Neuronal stem cell (in vitro differentiated cells): Measurements from ENCODE around the gene CD81.

Experiments
- DNase-seq: peaks from one replicate; pipeline ENCODE4 v3.0.0-alpha.2; 2013; ENCODE audit warnings: low spot score
- H2AFZ ChIP-seq: one replicate; pipeline ENCODE4 v1.6.1; 2013; ENCODE audit warnings: mild to moderate bottlenecking, low read length, inconsistent platforms
- H2AK5ac ChIP-seq: 2 replicates; pipeline ENCODE4 v1.6.1; 2013; ENCODE audit warnings: low read depth, mild to moderate bottlenecking, inconsistent platforms, low read length, moderate library complexity, mixed read lengths
- H2BK120ac ChIP-seq: 2 replicates; pipeline ENCODE4 v1.6.1; 2013; ENCODE audit warnings: low read depth, mild to moderate bottlenecking, inconsistent platforms, low read length, moderate library complexity, mixed read lengths
- H2BK12ac ChIP-seq: one replicate; pipeline ENCODE4 v1.6.1; 2013; ENCODE audit warnings: low read length, inconsistent platforms
- H2BK15ac ChIP-seq: 2 replicates; pipeline ENCODE4 v1.6.1; 2013; ENCODE audit warnings: mild to moderate bottlenecking, low read length, inconsistent platforms, mixed read lengths
- H2BK5ac ChIP-seq: one replicate; pipeline ENCODE4 v1.6.1; 2013; ENCODE audit warnings: inconsistent platforms, mild to moderate bottlenecking, low read length, moderate library complexity
- H3K14ac ChIP-seq: one replicate; pipeline ENCODE4 v1.6.1; 2013; ENCODE audit warnings: low read length, inconsistent platforms
- H3K18ac ChIP-seq: 2 replicates; pipeline ENCODE4 v1.6.1; 2013; ENCODE audit warnings: low read length, inconsistent platforms
- H3K23ac ChIP-seq: 2 replicates; pipeline ENCODE4 v1.6.1; 2013; ENCODE audit warnings: low read depth, mild to moderate bottlenecking, mixed read lengths, low read length, inconsistent platforms; ENCODE audit not compliant: poor library complexity
- H3K27ac ChIP-seq: replicated peaks from 3 replicates; pipeline ENCODE4 v1.5.1; 2013; ENCODE audit warnings: low read length, inconsistent platforms
- H3K27me3 ChIP-seq, 3 experiments: 2 replicates each; pipeline ENCODE4 v1.6.1; 2013; ENCODE audit warnings: low read length in 3 of 3, mild to moderate bottlenecking in 2 of 3, inconsistent platforms in 1 of 3, low read depth in 1 of 3, mixed read lengths in 1 of 3, moderate library complexity in 1 of 3; ENCODE audit not compliant: control insufficient read depth in 3 of 3, insufficient read depth in 3 of 3
- H3K36me3 ChIP-seq, 2 donors: replicated peaks in 1 of 2; 2 replicates each; pipeline ENCODE4 v1.6.1; 2013; ENCODE audit warnings: low read length in 2 of 2; ENCODE audit not compliant: control insufficient read depth in 2 of 2, insufficient read depth in 2 of 2
- H3K4ac ChIP-seq: 2 replicates; pipeline ENCODE4 v1.6.1; 2013; ENCODE audit warnings: inconsistent platforms, mild to moderate bottlenecking, low read length, moderate library complexity
- H3K4me1 ChIP-seq, 2 donors: 1 replicate in 1 of 2; 2 replicates in 1 of 2; pipeline ENCODE4 v1.6.1; 2013; ENCODE audit warnings: low read length in 2 of 2, low read depth in 1 of 2; ENCODE audit not compliant: control insufficient read depth in 2 of 2, insufficient read depth in 1 of 2
- H3K4me2 ChIP-seq: one replicate; pipeline ENCODE4 v1.6.1; 2013; ENCODE audit warnings: mild to moderate bottlenecking, low read length, inconsistent platforms; ENCODE audit not compliant: insufficient read depth, poor library complexity, severe bottlenecking
- H3K4me3 ChIP-seq, 2 donors: 2 replicates each; pipeline ENCODE4 v1.5.1; 2013; ENCODE audit warnings: low read length in 2 of 2, mild to moderate bottlenecking in 2 of 2, inconsistent platforms in 1 of 2, moderate library complexity in 1 of 2
- H3K79me1 ChIP-seq: one replicate; pipeline ENCODE4 v1.6.1; 2013; ENCODE audit warnings: low read depth, mild to moderate bottlenecking, inconsistent platforms, low read length, moderate library complexity
- H3K9ac ChIP-seq: one replicate; pipeline ENCODE4 v1.6.1; 2013; ENCODE audit warnings: mild to moderate bottlenecking, low read depth, low read length, inconsistent platforms; ENCODE audit not compliant: poor library complexity
- H3K9me3 ChIP-seq, 2 donors: replicated peaks in 1 of 2; 2 replicates each; pipeline versions ENCODE3 to v1.6.1; 2013; ENCODE audit warnings: low read length in 2 of 2, mild to moderate bottlenecking in 2 of 2, inconsistent platforms in 1 of 2, low read depth in 1 of 2, mixed read lengths in 1 of 2, moderate library complexity in 1 of 2; ENCODE audit not compliant: control insufficient read depth in 2 of 2, insufficient read depth in 1 of 2
- H4K8ac ChIP-seq: one replicate; pipeline ENCODE4 v1.6.1; 2013; ENCODE audit warnings: low read depth, mild to moderate bottlenecking, inconsistent platforms, low read length, moderate library complexity
- H4K91ac ChIP-seq: one replicate; pipeline ENCODE4 v1.6.1; 2013; ENCODE audit warnings: low read length, low read depth, mild to moderate bottlenecking, inconsistent platforms; ENCODE audit not compliant: poor library complexity
- WGBS, 2 donors: extraction: QIAGEN DNeasy Blood & Tissue Kit; methylation state at CpG; one replicate each; pipeline ENCODE4 v1.1.7; 2013; ENCODE audit warnings: missing lambda C conversion rate in 2 of 2, mixed read lengths in 1 of 2; ENCODE audit not compliant: insufficient read length in 2 of 2, insufficient replicate concordance in 1 of 2; ENCODE audit errors: extremely low coverage in 2 of 2; 5-methylcytosine and 5-hydroxymethylcytosine counted together

The CD81 gene

DNA sequence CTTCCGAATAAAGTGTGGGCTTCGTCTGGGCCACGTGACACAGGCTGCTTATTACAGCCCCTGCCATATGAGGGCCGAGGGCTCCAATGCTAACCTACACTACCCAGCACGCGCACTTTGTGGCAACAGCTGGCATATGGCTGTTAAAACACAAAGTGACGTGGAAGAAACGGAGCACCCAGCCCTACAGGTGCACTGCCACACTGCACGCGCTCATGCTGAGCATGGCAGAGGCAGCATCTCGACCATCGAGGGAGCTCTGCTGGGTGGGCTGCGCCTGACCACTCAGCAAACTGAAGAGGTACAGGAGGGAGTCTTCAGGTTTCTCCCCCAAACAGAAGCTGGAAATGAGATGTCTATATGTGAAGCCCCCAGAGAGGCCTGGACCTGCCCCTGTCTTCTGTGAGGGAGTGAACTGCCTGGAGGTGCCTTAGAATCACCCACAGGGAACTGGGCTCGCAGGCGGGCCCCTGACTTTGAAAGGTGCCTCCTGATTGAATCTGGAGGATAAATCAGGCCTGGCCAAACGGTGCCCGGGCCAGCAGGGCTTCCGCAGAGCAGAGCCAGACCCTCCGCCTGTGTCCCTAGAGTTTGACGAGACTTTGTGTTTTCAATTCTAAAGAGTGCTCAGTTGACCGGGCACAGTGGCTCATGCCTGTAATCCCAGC is 41.7 kb downstream of the CD81 start:
- no peak overlapping the region for H4K91ac ChIP-seq

DNA sequence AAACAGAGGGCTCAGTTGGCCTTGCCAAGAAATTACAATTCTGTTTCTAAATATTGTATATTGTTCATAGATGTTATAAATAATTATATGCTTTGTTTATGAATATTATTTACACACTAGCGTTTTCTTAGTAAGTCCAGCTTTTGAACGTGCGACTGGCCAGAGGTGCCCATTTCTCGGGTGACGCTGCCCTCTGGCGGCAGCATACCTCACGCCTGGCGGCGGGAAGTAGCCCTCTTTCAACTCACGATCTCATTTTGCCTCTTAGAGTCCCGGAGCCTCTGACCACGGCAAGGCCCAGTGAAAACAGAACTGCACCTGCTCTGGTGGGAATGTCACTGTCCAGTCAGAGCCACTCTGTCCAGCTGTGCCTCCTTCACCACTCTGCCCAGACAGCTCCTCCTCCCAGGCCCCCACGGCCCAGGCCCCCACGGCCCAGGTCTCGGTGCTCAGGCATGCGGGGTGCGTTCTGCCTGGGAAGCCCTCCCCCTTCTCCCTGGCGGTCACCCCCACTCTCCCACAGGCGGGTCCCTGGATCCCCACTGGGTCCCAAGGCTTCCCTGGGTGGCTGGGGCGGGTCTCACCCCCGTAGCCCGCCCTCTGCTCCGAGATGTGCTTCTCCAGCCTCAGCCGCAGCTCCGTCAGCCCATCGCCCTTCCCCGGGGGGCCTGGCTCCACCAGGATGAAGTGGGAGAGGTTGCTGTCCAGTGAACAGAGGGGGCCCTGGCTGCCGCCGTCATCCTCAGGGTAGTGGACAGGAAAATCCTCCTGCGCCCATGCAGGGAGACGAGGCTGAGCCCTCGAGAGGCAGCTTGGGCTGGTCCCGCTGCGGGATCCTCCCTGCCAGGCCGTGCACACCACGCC is 42.8 kb downstream of the CD81 start:
- H3K23ac ChIP-seq, result no peak overlapping the region
- H2BK120ac ChIP-seq, result peak overlapping the region; percentile 16
- peak overlapping the region; percentile 100 for H2BK15ac ChIP-seq
- peak overlapping the region; percentile 95 for H2BK5ac ChIP-seq
- no peaks in the 10 kb centered on the region for H3K27me3 ChIP-seq
- H2AK5ac ChIP-seq, result peak overlapping the region; percentile 98
- no peaks in the 10 kb centered on the region for H3K9me3 ChIP-seq
- H3K14ac ChIP-seq, result peak overlapping the region; percentile 89
- H3K9ac ChIP-seq, result peak overlapping the region; percentile 70
- H3K36me3 ChIP-seq, result no peaks in the 10 kb centered on the region
- no peak overlapping the region for H3K27ac ChIP-seq
- peaks cover 2% of the 10 kb centered on the region for H3K79me1 ChIP-seq
- peaks cover 4 to 10% of the 10 kb centered on the region in 2 donors for H3K4me1 ChIP-seq
- no peak overlapping the region for H3K4me2 ChIP-seq
- H3K4ac ChIP-seq, result peak overlapping the region; percentile 98
- no CpG with 5 or more reads among the region's 36 CpGs for WGBS, 2 donors
- H4K91ac ChIP-seq, result peak overlapping the region; percentile 93
- peak; percentile 69 for DNase-seq
- H3K4me3 ChIP-seq, result no peak overlapping the region
- peak overlapping the region; percentile 67 for H2BK12ac ChIP-seq
- peak overlapping the region; percentile 98 for H4K8ac ChIP-seq
- H2AFZ ChIP-seq, result peak overlapping the region; percentile 99
- peak overlapping the region; percentile 73 for H3K18ac ChIP-seq

More for the DNA sequence above, 41.7 kb downstream of the CD81 start:
- Histone ChIP-seq H2BK5ac (no peak overlapping the region), H2AK5ac (peak overlapping the region; percentile 97), H3K36me3 (no peaks in the 10 kb centered on the region), H3K27me3 (no peaks in the 10 kb centered on the region), H4K8ac (peak overlapping the region; percentile 65), H3K4me2 (no peak overlapping the region), H2BK12ac (peak overlapping the region; percentile 82), H3K79me1 (peaks cover 2% of the 10 kb centered on the region), H3K18ac (peak overlapping the region; percentile 87), H3K14ac (peak overlapping the region; percentile 71), H2BK120ac (no peak overlapping the region), H3K27ac (no peak overlapping the region), H2BK15ac (peak overlapping the region; percentile 100), H3K4me3 (no peak overlapping the region), H3K9ac (peak overlapping the region; percentile 77), H3K4me1 (peaks cover 4 to 10% of the 10 kb centered on the region in 2 donors), H3K9me3 (no peaks in the 10 kb centered on the region), H2AFZ (peak overlapping the region; percentile 29), H3K23ac (peak overlapping the region; percentile 73), H3K4ac (peak overlapping the region; percentile 95)
- WGBS, 2 donors, result no CpG with 5 or more reads among the region's 21 CpGs
- no peak for DNase-seq

DNA sequence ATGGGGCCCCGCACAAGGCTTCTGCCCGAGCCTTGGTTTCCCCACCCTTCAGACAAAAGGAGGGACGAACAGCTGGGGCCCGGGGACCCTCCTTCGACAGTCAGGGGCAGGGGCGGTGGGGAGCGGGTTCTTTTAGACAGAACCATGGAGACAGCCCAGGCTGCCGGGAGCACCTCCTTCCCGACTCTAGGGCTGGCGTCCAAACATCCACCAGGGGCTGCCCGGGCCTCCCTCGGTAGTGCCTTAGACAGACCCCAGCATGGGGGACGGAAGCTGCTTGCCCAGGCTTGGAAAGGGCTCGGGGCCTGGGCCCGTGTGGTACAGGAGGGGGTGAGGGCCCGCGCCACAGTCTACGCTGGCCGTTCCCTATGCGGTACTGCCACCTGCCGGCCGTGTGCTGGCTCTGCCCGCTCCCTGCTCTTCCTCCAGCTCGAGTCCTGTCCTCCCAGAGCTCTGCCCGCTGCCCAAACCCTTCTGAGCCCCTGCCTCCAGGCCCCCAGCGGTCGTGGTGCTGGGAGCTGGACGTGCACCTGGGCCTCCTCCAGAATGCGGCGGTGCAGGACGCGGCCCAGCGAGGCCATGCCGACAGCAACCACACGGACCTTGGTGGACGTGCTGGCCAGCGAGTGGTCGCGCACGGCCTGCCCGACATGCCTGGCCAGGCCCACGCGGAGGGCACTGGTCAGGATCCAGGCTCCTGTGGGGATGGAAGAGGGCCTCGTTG is 43.6 kb downstream of the CD81 start:
- peak overlapping the region; percentile 86 for H3K9ac ChIP-seq
- H4K91ac ChIP-seq, result peak overlapping the region; percentile 94
- peak overlapping the region; percentile 93 for H2BK120ac ChIP-seq
- H3K79me1 ChIP-seq, result peaks cover 2% of the 10 kb centered on the region
- H3K4ac ChIP-seq, result peak overlapping the region; percentile 98
- peak overlapping the region; percentile 100 for H4K8ac ChIP-seq
- H3K14ac ChIP-seq, result peak overlapping the region; percentile 94
- no peaks in the 10 kb centered on the region for H3K36me3 ChIP-seq
- H2BK5ac ChIP-seq, result peak overlapping the region; percentile 95
- H3K9me3 ChIP-seq, result no peaks in the 10 kb centered on the region
- H2AFZ ChIP-seq, result peak overlapping the region; percentile 99
- H3K4me1 ChIP-seq, result peaks cover 4 to 10% of the 10 kb centered on the region in 2 donors
- H3K27ac ChIP-seq, result no peak overlapping the region
- peak; percentile 77 for DNase-seq
- no peak overlapping the region for H3K4me3 ChIP-seq
- H2BK12ac ChIP-seq, result peak overlapping the region; percentile 91
- WGBS, 2 donors, result no CpG with 5 or more reads among the region's 44 CpGs
- peak overlapping the region; percentile 100 for H2BK15ac ChIP-seq
- peak overlapping the region; percentile 68 for H3K23ac ChIP-seq
- H3K18ac ChIP-seq, result peak overlapping the region; percentile 95
- peak overlapping the region; percentile 99 for H2AK5ac ChIP-seq
- no peaks in the 10 kb centered on the region for H3K27me3 ChIP-seq
- H3K4me2 ChIP-seq, result peak overlapping the region; percentile 11
